ENCODE measurements around the gene GRM1.

DNA sequence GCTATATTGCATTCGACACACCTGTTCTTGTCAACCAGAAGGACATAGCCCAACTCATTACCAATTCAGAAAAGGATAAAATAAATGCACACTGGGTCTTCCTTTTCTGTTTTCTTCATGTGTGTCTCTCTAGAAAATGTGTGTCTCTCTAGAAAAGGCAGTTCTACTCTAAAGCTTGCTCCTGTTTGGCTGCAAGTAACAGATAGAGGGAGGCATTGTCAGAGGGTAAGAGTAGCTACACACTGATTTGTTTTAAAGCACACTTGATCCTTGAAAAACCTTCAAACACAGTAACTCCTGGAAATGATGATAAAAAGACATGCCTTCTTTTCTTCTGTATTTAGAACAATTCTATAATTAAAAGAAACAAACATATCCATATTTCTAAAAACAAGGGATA is 21.3 kb downstream of the GRM1 start:
- no peak for TF ChIP-seq EZH2 (IDR thresholded peaks at IDR 0.05; ENCODE audit: borderline replicate concordance, low read length)
- TF ChIP-seq, protein P1, sequence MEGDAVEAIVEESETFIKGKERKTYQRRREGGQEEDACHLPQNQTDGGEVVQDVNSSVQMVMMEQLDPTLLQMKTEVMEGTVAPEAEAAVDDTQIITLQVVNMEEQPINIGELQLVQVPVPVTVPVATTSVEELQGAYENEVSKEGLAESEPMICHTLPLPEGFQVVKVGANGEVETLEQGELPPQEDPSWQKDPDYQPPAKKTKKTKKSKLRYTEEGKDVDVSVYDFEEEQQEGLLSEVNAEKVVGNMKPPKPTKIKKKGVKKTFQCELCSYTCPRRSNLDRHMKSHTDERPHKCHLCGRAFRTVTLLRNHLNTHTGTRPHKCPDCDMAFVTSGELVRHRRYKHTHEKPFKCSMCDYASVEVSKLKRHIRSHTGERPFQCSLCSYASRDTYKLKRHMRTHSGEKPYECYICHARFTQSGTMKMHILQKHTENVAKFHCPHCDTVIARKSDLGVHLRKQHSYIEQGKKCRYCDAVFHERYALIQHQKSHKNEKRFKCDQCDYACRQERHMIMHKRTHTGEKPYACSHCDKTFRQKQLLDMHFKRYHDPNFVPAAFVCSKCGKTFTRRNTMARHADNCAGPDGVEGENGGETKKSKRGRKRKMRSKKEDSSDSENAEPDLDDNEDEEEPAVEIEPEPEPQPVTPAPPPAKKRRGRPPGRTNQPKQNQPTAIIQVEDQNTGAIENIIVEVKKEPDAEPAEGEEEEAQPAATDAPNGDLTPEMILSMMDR (IDR thresholded peaks at IDR 0.05; ENCODE audit: low read length): no peak
